B cell (primary cell): ENCODE measurements around the gene NFE2L1. TPM values are rescaled to one million over a fixed set of nuclear protein-coding genes. Genes with fewer than 3 reads are reported as not detected.
"Not testable (repeated sequence)": the region's sequence is repeated elsewhere in the genome, so short reads cannot be mapped to it uniquely, and the experiment has no call there.

Experiments
- ATAC-seq: fragments of 200-7000 bp; cut with Tn5 transposase; one replicate; pipeline ENCODE4 v1.10.0; 2021; ENCODE audit warnings: low read depth, mild to moderate bottlenecking, moderate number of reproducible peaks, moderate library complexity
- CTCF ChIA-PET: fragments of 350-600 bp; sonication (Branson Sonifier 250); formaldehyde crosslinking; loops from one replicate; lab custom pipeline; 2021; ENCODE audit warnings: antibody characterized with exemption, inconsistent platforms; lab: Charles Lee
- POLR2A ChIA-PET: fragments of 350-600 bp; sonication (Branson Sonifier 250); formaldehyde crosslinking; loops from one replicate; lab custom pipeline; 2021; ENCODE audit warnings: antibody characterized with exemption; lab: Charles Lee
- DNase-seq: peaks from one replicate; pipeline ENCODE4 v3.0.0; 2013
- H2AFZ ChIP-seq: 2 replicates; pipeline ENCODE4 v1.6.1; 2012; ENCODE audit warnings: mild to moderate bottlenecking, low read depth, low read length; ENCODE audit not compliant: insufficient read depth, poor library complexity, severe bottlenecking
- H3K27ac ChIP-seq, 2 donors: 1 replicate in 1 of 2; 2 replicates in 1 of 2; pipeline ENCODE4 v1.5.1; 2012 to 2013; ENCODE audit warnings: low read length in 2 of 2, mild to moderate bottlenecking in 2 of 2, moderate library complexity in 1 of 2
- H3K27me3 ChIP-seq, 4 experiments: fragments of 200-600 bp in 1 of 4; sonication (generic) in 1 of 4; replicated peaks in 1 of 4; 1 replicate in 2 of 4; 2 replicates in 2 of 4; pipeline versions ENCODE4 v1.6.1 to v1.7.0; 2013 to 2016; ENCODE audit warnings: low read length in 3 of 4, mild to moderate bottlenecking in 2 of 4, mixed read lengths in 1 of 4, moderate library complexity in 1 of 4; ENCODE audit not compliant: insufficient read depth in 4 of 4, control insufficient read depth in 3 of 4; ENCODE audit errors: control extremely low read depth in 1 of 4
- H3K36me3 ChIP-seq, 2 experiments: replicated peaks in 1 of 2; 1 replicate in 1 of 2; 2 replicates in 1 of 2; pipeline versions ENCODE4 v1.6.1 to v1.7.1; 2013; ENCODE audit warnings: low read length in 1 of 2; ENCODE audit not compliant: insufficient read depth in 2 of 2, control insufficient read depth in 1 of 2; ENCODE audit errors: control extremely low read depth in 1 of 2, extremely low read depth in 1 of 2
- H3K4me1 ChIP-seq, 2 donors: fragments of 200-600 bp in 1 of 2; sonication (generic) in 1 of 2; 1 replicate in 1 of 2; 2 replicates in 1 of 2; pipeline versions ENCODE4 v1.5.1 to v1.6.1; 2013 to 2017; ENCODE audit warnings: low read length in 2 of 2; ENCODE audit not compliant: control insufficient read depth in 2 of 2, insufficient read depth in 2 of 2
- H3K4me2 ChIP-seq: replicated peaks from 2 replicates; pipeline ENCODE3; 2012; ENCODE audit warnings: mild to moderate bottlenecking, low read depth, low read length; ENCODE audit not compliant: poor library complexity, severe bottlenecking
- H3K4me3 ChIP-seq, 5 experiments: fragments of 200-600 bp in 1 of 5; sonication (generic) in 1 of 5; 1 replicate in 3 of 5; 2 replicates in 2 of 5; pipeline versions ENCODE4 v1.5.1 to v1.7.0; 2011 to 2016; ENCODE audit warnings: low read length in 4 of 5, mild to moderate bottlenecking in 4 of 5, low read depth in 2 of 5, control low read depth in 1 of 5, moderate library complexity in 1 of 5; ENCODE audit not compliant: insufficient read depth in 1 of 5; ENCODE audit errors: control extremely low read depth in 1 of 5, extremely low read depth in 1 of 5
- H3K79me2 ChIP-seq: fragments of 200-600 bp; sonication (generic); one replicate; pipeline ENCODE4 v1.6.0; 2016; ENCODE audit warnings: low read length; ENCODE audit not compliant: control insufficient read depth, insufficient read depth
- H3K9ac ChIP-seq: fragments of 200-600 bp; sonication (generic); 2 replicates; pipeline ENCODE4 v1.6.1; 2017; ENCODE audit warnings: mild to moderate bottlenecking, low read length, moderate library complexity
- H3K9me3 ChIP-seq, 3 donors: one replicate each; pipeline versions ENCODE4 v1.6.1 to v1.7.1; 2013; ENCODE audit warnings: low read length in 2 of 3; ENCODE audit not compliant: control insufficient read depth in 2 of 3, insufficient read depth in 1 of 3; ENCODE audit errors: control extremely low read depth in 1 of 3
- H4K20me1 ChIP-seq: 2 replicates; pipeline ENCODE4 v1.6.0; 2012; ENCODE audit warnings: mild to moderate bottlenecking, low read length; ENCODE audit not compliant: insufficient read depth, control insufficient read depth, poor library complexity, severe bottlenecking
- H3K27ac Mint-ChIP-seq: one replicate; pipeline ENCODE4 v1.8.0; 2021; ENCODE audit warnings: mixed read lengths
- H3K27me3 Mint-ChIP-seq: one replicate; pipeline ENCODE4 v1.8.0; 2021; ENCODE audit warnings: mixed read lengths
- H3K4me1 Mint-ChIP-seq: one replicate; pipeline ENCODE4 v1.8.0; 2021; ENCODE audit warnings: mixed read lengths
- H3K4me3 Mint-ChIP-seq: one replicate; pipeline ENCODE4 v1.8.0; 2021; ENCODE audit warnings: mixed read lengths
- H3K9me3 Mint-ChIP-seq: one replicate; pipeline ENCODE4 v1.8.0; 2022; ENCODE audit warnings: mixed read lengths; ENCODE audit not compliant: insufficient read depth
- EZH2 ChIP-seq: IDR thresholded peaks from 2 replicates; pipeline ENCODE4 v1.6.1; 2012; ENCODE audit warnings: borderline replicate concordance, low read depth, mild to moderate bottlenecking, moderate library complexity, low read length; ENCODE audit not compliant: insufficient read depth, poor library complexity, severe bottlenecking
- WGBS: methylation state at CpG from one replicate; pipeline ENCODE4 v1.1.5; 2013; ENCODE audit warnings: missing lambda C conversion rate; ENCODE audit not compliant: insufficient coverage; 5-methylcytosine and 5-hydroxymethylcytosine counted together
- intact Hi-C: fragments of 100-400 bp; cut with micrococcal nuclease; formaldehyde crosslinking; loops from one replicate; pipeline ENCODE4 v1.10.0; 2022
- polyA plus RNA-seq: library from polyadenylated mRNA; depleted of rRNA; stranded (reverse); fragments of >200 nt; gene quantifications from 2 replicates; pipeline ENCODE4 v1.2.3, GENCODE V29; 2012
- total RNA-seq, 2 donors: library from RNA; stranded (reverse); fragments of 120-200 nt in 1 of 2; gene quantifications; 1 replicate in 1 of 2; 2 replicates in 1 of 2; pipeline versions ENCODE4 v1.2.3 to v1.2.4, GENCODE V29; 2013 to 2022
- TF ChIP-seq, protein P1 (sequence below): fragments of 200-600 bp; IDR thresholded peaks from one replicate; pipeline ENCODE4 v1.8.0; 2022; ENCODE audit warnings: antibody characterized with exemption, mild to moderate bottlenecking

NFE2L1 gene
- total and polyA plus RNA-seq, 2 donors (not counting 1 experiment from before 2014, with no cell fraction given), result 25.2 to 66.4 TPM

- no CpG with 5 or more reads among the region's 2 CpGs for WGBS
- H3K4me2 ChIP-seq, result no peak overlapping the region
- H3K4me1 ChIP-seq, result no peaks in the 10 kb centered on the region
- intact Hi-C loops, result no loop called here
- no peak for ATAC-seq
- no peak for DNase-seq
- no peak overlapping the region for H3K27ac Mint-ChIP-seq
- H3K4me3 Mint-ChIP-seq, result no peak overlapping the region
- H4K20me1 ChIP-seq, result peaks cover 5% of the 10 kb centered on the region
- CTCF ChIA-PET, result interaction anchor here (0.6 to 12.6 kb wide), 7 partner anchors 36 to 895 kb away, joined by 3 to 228 read pairs (median 4); no protein-coding TSS in a partner anchor
- H3K27ac ChIP-seq, result no peak overlapping the region
- TF ChIP-seq, protein P1, sequence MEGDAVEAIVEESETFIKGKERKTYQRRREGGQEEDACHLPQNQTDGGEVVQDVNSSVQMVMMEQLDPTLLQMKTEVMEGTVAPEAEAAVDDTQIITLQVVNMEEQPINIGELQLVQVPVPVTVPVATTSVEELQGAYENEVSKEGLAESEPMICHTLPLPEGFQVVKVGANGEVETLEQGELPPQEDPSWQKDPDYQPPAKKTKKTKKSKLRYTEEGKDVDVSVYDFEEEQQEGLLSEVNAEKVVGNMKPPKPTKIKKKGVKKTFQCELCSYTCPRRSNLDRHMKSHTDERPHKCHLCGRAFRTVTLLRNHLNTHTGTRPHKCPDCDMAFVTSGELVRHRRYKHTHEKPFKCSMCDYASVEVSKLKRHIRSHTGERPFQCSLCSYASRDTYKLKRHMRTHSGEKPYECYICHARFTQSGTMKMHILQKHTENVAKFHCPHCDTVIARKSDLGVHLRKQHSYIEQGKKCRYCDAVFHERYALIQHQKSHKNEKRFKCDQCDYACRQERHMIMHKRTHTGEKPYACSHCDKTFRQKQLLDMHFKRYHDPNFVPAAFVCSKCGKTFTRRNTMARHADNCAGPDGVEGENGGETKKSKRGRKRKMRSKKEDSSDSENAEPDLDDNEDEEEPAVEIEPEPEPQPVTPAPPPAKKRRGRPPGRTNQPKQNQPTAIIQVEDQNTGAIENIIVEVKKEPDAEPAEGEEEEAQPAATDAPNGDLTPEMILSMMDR, result no peak
- TF ChIP-seq EZH2, result no peak
- no peak overlapping the region for H2AFZ ChIP-seq
- no peaks in the 10 kb centered on the region for H3K4me1 Mint-ChIP-seq
- H3K36me3 ChIP-seq, result peaks cover 15 to 36% of the 10 kb centered on the region in 2 experiments
- no peaks in the 10 kb centered on the region for H3K9me3 ChIP-seq
- H3K9ac ChIP-seq, result no peak overlapping the region
- POLR2A ChIA-PET, result interaction anchor here (0.7 kb wide), 1 partner anchor 1901 kb away, joined by 7 read pairs; no protein-coding TSS in a partner anchor
- H3K27me3 Mint-ChIP-seq, result no peaks in the 10 kb centered on the region
- no peaks in the 10 kb centered on the region for H3K9me3 Mint-ChIP-seq
- no peaks in the 10 kb centered on the region for H3K27me3 ChIP-seq
- no peak overlapping the region for H3K4me3 ChIP-seq
- no peaks in the 10 kb centered on the region for H3K79me2 ChIP-seq
Observed at GRCh38 chr17:48071654-48072053, 23.5 kb downstream of the NFE2L1 start.

DNA sequence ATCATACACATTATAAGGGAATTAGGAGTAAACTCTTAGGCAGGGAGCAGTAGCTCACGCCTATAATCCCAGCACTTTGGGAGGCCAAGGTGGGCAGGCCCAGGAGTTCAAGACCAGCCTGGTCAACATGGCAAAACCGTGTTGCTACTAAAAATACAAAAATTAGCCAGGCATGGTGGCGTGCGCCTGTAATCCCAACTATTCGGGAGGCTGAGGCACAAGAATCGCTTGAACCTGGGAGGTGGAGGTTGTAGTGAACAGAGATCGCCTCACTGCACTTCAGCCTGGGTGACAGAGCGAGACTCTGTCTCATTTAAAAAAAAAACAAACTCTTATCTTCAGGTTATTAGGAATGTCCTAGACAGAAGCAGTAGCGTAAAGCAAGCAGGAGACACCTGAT lies 24.7 kb downstream of the NFE2L1 start:
- intact Hi-C loops, result not testable (repeated sequence)

DNA sequence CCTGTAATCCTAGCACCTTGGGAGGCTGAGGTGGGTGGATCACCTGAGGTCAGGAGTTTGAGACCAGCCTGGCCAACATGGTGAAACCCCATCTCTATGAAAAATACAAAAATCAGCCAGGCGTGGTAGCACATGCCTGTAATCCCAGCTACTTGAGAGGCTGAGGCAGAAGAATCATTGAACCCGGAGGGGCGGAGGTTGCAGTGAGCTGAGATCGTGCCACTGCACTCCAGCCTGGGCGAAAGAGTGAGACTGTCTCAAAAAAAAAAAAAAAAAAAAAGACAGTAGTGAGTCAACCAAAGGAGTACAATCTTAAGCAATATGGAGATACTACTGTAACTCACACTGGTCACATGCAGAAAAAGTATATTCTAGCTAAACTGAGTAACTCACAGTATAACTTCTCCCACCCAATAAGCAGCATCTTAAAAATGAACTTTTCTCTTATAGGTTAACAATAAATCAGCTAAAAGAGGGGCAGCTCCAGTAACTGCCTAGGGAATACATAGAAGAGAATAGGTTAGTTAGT lies 25.5 kb downstream of the NFE2L1 start:
- H3K27me3 ChIP-seq, H3K4me1 Mint-ChIP-seq, H3K27ac Mint-ChIP-seq, H3K9me3 Mint-ChIP-seq, H3K27ac ChIP-seq, H3K9ac ChIP-seq, H3K27me3 Mint-ChIP-seq, H2AFZ ChIP-seq, ATAC-seq, H3K79me2 ChIP-seq, H4K20me1 ChIP-seq, H3K4me2 ChIP-seq, DNase-seq, H3K4me1 ChIP-seq, H3K4me3 Mint-ChIP-seq, H3K4me3 ChIP-seq, H3K9me3 ChIP-seq: not testable (repeated sequence)
- intact Hi-C loops, result loop anchor here (1.0 kb wide), 5 partner anchors 25 to 124 kb away; partner anchors contain the start of genes COPZ2 and NFE2L1
- 98% methylated on average over 4 of the region's 5 CpGs for WGBS
- H3K36me3 ChIP-seq, result peaks cover 15 to 27% of the 10 kb centered on the region in 2 experiments
- ChIA-PET CTCF (interaction anchor here (0.8 to 12.6 kb wide), 31 partner anchors 8 to 128 kb away, joined by 3 to 228 read pairs (median 5); partner anchors contain the start of genes CDK5RAP3 and NFE2L1), POLR2A (interaction anchor here (0.6 to 0.7 kb wide), 2 partner anchors 19 to 24 kb away, joined by 3 to 6 read pairs; no protein-coding TSS in a partner anchor)

More for the DNA sequence above, 24.7 kb downstream of the NFE2L1 start:
- H2AFZ ChIP-seq, POLR2A ChIA-PET, H3K9ac ChIP-seq, ATAC-seq, H3K4me3 Mint-ChIP-seq, H3K9me3 Mint-ChIP-seq, H3K4me2 ChIP-seq, H3K4me3 ChIP-seq, H4K20me1 ChIP-seq, H3K4me1 ChIP-seq, H3K79me2 ChIP-seq, H3K27ac ChIP-seq, H3K27me3 ChIP-seq, DNase-seq, H3K27ac Mint-ChIP-seq, H3K9me3 ChIP-seq, H3K4me1 Mint-ChIP-seq, H3K27me3 Mint-ChIP-seq: not testable (repeated sequence)
- CTCF ChIA-PET, result interaction anchor here (1.1 to 12.6 kb wide), 16 partner anchors 9 to 275 kb away, joined by 3 to 228 read pairs (median 8); partner anchors contain the start of genes CDK5RAP3 and NFE2L1
- peaks cover 15 to 32% of the 10 kb centered on the region in 2 experiments for H3K36me3 ChIP-seq
- WGBS, result 100% methylated on average over 2 of the region's 9 CpGs
